ENCODE measurements around the gene SPNS1.

The SPNS1 gene

DNA sequence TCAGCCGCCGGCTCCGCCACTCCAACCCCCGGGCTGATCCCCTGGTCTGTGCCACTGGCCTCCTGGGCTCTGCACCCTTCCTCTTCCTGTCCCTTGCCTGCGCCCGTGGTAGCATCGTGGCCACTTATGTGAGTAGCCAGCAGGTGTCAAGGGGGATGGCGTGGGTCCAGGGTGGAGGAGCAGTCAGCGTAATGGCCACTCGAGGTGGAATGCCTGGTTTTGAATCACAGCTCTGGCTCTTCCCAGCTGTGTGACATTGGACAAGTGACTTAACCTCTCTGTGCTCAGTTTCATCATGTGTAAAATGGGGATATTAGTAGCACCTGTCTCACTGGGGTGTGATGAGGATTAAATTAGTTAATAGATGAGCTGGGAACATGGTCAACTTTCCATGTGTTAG, 7.8 kb downstream of the SPNS1 start:
- Histone ChIP-seq H3K27ac (ENCODE audit: low read depth, low read length) (no peak overlapping the region), H3K4me3 (ENCODE audit: low read depth, low read length) (no peak overlapping the region), H3K4me1 (ENCODE audit: control insufficient read depth, insufficient read depth, low read length) (no peaks in the 10 kb centered on the region), H3K9ac (ENCODE audit: low read length) (no peak overlapping the region), H3K27me3 (ENCODE audit: control insufficient read depth, insufficient read depth, low read length) (no peaks in the 10 kb centered on the region), H3K9me3 (ENCODE audit: control insufficient read depth, insufficient read depth, low read depth, low read length) (0 out of 2 replicates have a peak, but pooled peaks cover 2% of the 10 kb centered on the region), H3K36me3 (ENCODE audit: control insufficient read depth, insufficient read depth, low read length) (peaks cover 44% of the 10 kb centered on the region)

DNA sequence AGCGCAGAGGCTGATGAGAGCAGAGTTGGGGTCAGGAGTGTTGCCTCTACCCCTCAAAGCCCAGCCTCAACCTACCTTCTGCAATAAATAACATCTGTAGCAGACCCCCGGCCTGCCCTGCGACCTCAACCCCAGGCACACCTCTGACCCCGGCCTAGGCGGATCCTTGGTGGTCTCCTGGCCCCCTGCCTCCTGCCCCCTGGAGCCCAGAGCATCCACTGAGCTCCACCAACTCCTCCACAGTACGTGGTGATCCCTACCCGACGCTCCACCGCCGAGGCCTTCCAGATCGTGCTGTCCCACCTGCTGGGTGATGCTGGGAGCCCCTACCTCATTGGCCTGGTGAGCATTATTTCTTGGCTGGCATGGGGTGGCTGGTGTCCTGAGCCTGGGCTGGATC, 8.4 kb downstream of the SPNS1 start:
- Histone ChIP-seq H3K27ac (ENCODE audit: low read depth, low read length) (no peak overlapping the region), H3K27me3 (ENCODE audit: control insufficient read depth, insufficient read depth, low read length) (no peaks in the 10 kb centered on the region), H3K9ac (ENCODE audit: low read length) (no peak overlapping the region), H3K4me1 (ENCODE audit: control insufficient read depth, insufficient read depth, low read length) (no peaks in the 10 kb centered on the region), H3K4me3 (ENCODE audit: low read depth, low read length) (no peak overlapping the region), H3K9me3 (ENCODE audit: control insufficient read depth, insufficient read depth, low read depth, low read length) (0 out of 2 replicates have a peak, but pooled peaks cover 2% of the 10 kb centered on the region), H3K36me3 (ENCODE audit: control insufficient read depth, insufficient read depth, low read length) (peaks cover 46% of the 10 kb centered on the region)

DNA sequence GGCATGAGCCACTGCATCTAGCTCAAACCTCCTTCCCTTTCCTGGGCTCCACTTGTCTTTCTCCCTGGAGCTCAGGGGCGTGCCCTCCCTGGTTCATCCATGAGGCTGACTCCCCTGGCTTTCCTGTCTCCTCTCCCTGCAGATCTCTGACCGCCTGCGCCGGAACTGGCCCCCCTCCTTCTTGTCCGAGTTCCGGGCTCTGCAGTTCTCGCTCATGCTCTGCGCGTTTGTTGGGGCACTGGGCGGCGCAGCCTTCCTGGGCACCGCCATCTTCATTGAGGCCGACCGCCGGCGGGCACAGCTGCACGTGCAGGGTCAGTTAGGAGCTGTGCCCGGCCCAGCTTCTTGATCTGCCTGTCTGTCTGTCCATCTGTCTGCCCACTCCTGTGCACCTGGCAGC, 9.1 kb downstream of the SPNS1 start:
- Histone ChIP-seq H3K4me3 (ENCODE audit: low read depth, low read length) (no peak overlapping the region), H3K27me3 (ENCODE audit: control insufficient read depth, insufficient read depth, low read length) (no peaks in the 10 kb centered on the region), H3K9me3 (ENCODE audit: control insufficient read depth, insufficient read depth, low read depth, low read length) (0 out of 2 replicates have a peak, but pooled peaks cover 2% of the 10 kb centered on the region), H3K9ac (ENCODE audit: low read length) (no peak overlapping the region), H3K27ac (ENCODE audit: low read depth, low read length) (no peak overlapping the region), H3K4me1 (ENCODE audit: control insufficient read depth, insufficient read depth, low read length) (no peaks in the 10 kb centered on the region), H3K36me3 (ENCODE audit: control insufficient read depth, insufficient read depth, low read length) (peaks cover 46% of the 10 kb centered on the region)

DNA sequence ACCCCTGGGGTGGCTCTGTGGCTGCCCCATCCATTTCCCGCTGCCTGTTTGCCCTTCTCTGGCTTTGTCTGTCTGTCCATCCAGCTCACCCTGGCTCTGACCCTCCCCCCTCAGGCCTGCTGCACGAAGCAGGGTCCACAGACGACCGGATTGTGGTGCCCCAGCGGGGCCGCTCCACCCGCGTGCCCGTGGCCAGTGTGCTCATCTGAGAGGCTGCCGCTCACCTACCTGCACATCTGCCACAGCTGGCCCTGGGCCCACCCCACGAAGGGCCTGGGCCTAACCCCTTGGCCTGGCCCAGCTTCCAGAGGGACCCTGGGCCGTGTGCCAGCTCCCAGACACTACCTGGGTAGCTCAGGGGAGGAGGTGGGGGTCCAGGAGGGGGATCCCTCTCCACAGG, 9.5 kb downstream of the SPNS1 start:
- H3K27me3 ChIP-seq (ENCODE audit: control insufficient read depth, insufficient read depth, low read length): no peaks in the 10 kb centered on the region
- peaks cover 46% of the 10 kb centered on the region for H3K36me3 ChIP-seq (ENCODE audit: control insufficient read depth, insufficient read depth, low read length)
- H3K9me3 ChIP-seq (ENCODE audit: control insufficient read depth, insufficient read depth, low read depth, low read length): 0 out of 2 replicates have a peak, but pooled peaks cover 2% of the 10 kb centered on the region

DNA sequence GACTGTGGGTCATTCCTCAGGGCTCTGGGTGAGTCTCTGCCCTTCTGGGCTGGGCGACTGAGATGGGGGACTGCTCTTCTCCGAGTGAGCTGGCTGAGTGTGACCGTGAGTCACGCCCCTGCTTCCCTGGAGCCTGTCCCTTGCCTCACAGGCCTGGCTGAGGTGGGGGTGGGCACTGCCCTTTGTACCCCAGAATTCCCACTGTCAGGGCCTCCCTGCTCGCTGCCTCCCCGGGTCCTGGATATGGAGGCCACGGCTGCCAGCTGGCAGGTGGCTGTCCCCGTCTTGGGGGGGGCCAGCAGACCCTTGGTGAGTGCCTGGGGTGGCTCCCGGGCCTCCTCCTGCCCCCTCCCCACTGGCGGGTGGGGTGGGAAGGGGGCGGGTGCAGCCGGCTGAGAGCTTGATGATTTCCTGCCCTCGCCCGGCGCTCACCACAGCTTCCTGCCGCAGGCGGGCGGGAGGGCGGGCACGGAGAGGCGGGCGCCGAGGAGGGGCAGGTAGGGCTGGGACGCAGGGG, 10.1 kb downstream of the SPNS1 start, which contains the start of gene LAT:
LAT (plus strand) TSS at position 434 of the 517 bp plus-strand sequence. CDS start 366 bp downstream, outside the sequence.
- 0 out of 2 replicates have a peak, but pooled peaks cover 2% of the 10 kb centered on the region for H3K9me3 ChIP-seq (ENCODE audit: control insufficient read depth, insufficient read depth, low read depth, low read length)
- no peak within 1 kb of the TSS for H3K9ac ChIP-seq (ENCODE audit: low read length)
- no peaks in the 10 kb centered on the region for H3K27me3 ChIP-seq (ENCODE audit: control insufficient read depth, insufficient read depth, low read length)
- no peak within 1 kb of the TSS for H3K27ac ChIP-seq (ENCODE audit: low read depth, low read length)
- no peaks in the 10 kb centered on the region for H3K4me1 ChIP-seq (ENCODE audit: control insufficient read depth, insufficient read depth, low read length)
- peaks cover 44% of the 10 kb centered on the region for H3K36me3 ChIP-seq (ENCODE audit: control insufficient read depth, insufficient read depth, low read length)
- H3K4me3 ChIP-seq (ENCODE audit: low read depth, low read length): no peak within 1 kb of the TSS

More for the DNA sequence above, 9.5 kb downstream of the SPNS1 start:
- Histone ChIP-seq H3K4me3 (ENCODE audit: low read depth, low read length) (no peak overlapping the region), H3K9ac (ENCODE audit: low read length) (no peak overlapping the region), H3K27ac (ENCODE audit: low read depth, low read length) (no peak overlapping the region), H3K4me1 (ENCODE audit: control insufficient read depth, insufficient read depth, low read length) (no peaks in the 10 kb centered on the region)

DNA sequence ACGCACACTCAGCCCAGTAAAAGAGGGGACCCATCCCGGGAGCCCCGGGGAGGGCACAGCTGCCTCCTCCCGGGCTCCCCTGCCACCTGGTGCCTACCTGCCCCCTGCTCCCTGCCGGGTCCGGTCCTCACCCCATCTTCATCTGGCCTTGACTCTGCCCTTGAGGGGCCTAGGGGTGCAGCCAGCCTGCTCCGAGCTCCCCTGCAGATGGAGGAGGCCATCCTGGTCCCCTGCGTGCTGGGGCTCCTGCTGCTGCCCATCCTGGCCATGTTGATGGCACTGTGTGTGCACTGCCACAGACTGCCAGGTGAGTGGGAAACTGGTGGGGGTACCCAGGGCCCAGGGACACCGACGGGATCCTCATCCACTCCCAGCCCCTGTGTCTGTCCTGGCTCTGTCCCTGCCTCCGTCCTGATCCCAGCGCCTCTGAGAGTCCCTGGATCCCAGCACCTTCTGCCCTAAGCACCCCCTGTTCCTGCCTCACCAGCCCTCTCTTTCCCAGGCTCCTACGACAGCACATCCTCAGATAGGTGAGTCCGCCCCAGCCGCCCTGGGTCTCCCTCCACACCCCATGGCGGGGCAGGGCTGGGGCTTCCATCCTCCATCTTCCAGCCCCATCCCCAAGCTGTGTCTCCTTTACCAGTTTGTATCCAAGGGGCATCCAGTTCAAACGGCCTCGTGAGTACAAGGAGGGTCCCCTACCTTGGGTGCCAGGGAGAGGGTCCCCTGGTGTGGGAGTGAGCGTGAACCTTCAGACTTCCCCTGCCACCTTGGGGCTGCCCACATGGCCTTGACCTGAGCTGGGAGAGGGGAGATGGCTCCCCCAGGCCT, 10.8 kb downstream of the SPNS1 start:
- no peak overlapping the region for H3K4me3 ChIP-seq (ENCODE audit: low read depth, low read length)
- no peaks in the 10 kb centered on the region for H3K27me3 ChIP-seq (ENCODE audit: control insufficient read depth, insufficient read depth, low read length)
- H3K9ac ChIP-seq (ENCODE audit: low read length): no peak overlapping the region
- no peak overlapping the region for H3K27ac ChIP-seq (ENCODE audit: low read depth, low read length)
- peaks cover 44% of the 10 kb centered on the region for H3K36me3 ChIP-seq (ENCODE audit: control insufficient read depth, insufficient read depth, low read length)
- 0 out of 2 replicates have a peak, but pooled peaks cover 2% of the 10 kb centered on the region for H3K9me3 ChIP-seq (ENCODE audit: control insufficient read depth, insufficient read depth, low read depth, low read length)
- H3K4me1 ChIP-seq (ENCODE audit: control insufficient read depth, insufficient read depth, low read length): no peaks in the 10 kb centered on the region

DNA sequence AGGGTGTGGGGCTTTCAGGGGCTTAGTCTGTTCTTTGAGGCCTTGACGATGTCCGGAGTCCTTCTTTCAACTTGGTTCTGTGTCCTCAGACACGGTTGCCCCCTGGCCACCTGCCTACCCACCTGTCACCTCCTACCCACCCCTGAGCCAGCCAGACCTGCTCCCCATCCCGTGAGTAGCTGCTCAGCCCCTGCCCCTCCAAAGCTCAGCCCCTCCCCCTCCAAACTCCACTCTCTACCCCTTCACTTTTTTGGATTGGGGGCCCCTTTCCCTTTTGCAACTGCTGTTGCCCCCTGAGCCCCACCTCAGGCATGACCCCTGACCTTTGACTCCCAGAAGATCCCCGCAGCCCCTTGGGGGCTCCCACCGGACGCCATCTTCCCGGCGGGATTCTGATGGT, 11.5 kb downstream of the SPNS1 start:
- Histone ChIP-seq H3K9me3 (ENCODE audit: control insufficient read depth, insufficient read depth, low read depth, low read length) (0 out of 2 replicates have a peak, but pooled peaks cover 2% of the 10 kb centered on the region), H3K4me1 (ENCODE audit: control insufficient read depth, insufficient read depth, low read length) (no peaks in the 10 kb centered on the region), H3K9ac (ENCODE audit: low read length) (no peak overlapping the region), H3K36me3 (ENCODE audit: control insufficient read depth, insufficient read depth, low read length) (peaks cover 40% of the 10 kb centered on the region), H3K27me3 (ENCODE audit: control insufficient read depth, insufficient read depth, low read length) (no peaks in the 10 kb centered on the region), H3K27ac (ENCODE audit: low read depth, low read length) (no peak overlapping the region), H3K4me3 (ENCODE audit: low read depth, low read length) (no peak overlapping the region)

DNA sequence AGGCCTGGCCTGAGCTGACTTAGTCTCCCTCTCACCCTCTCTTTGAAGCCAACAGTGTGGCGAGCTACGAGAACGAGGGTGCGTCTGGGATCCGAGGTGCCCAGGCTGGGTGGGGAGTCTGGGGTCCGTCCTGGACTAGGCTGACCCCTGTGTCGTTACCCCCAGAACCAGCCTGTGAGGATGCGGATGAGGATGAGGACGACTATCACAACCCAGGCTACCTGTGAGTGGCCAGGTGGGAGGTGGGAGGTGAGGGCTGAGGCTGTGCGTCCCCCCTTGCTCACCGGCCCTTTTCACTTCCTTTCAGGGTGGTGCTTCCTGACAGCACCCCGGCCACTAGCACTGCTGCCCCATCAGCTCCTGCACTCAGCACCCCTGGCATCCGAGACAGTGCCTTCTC, 11.9 kb downstream of the SPNS1 start:
- Histone ChIP-seq H3K27me3 (ENCODE audit: control insufficient read depth, insufficient read depth, low read length) (no peaks in the 10 kb centered on the region), H3K4me1 (ENCODE audit: control insufficient read depth, insufficient read depth, low read length) (no peaks in the 10 kb centered on the region), H3K4me3 (ENCODE audit: low read depth, low read length) (no peak overlapping the region), H3K9me3 (ENCODE audit: control insufficient read depth, insufficient read depth, low read depth, low read length) (0 out of 2 replicates have a peak, but pooled peaks cover 2% of the 10 kb centered on the region), H3K27ac (ENCODE audit: low read depth, low read length) (no peak overlapping the region), H3K36me3 (ENCODE audit: control insufficient read depth, insufficient read depth, low read length) (peaks cover 40% of the 10 kb centered on the region), H3K9ac (ENCODE audit: low read length) (no peak overlapping the region)

DNA sequence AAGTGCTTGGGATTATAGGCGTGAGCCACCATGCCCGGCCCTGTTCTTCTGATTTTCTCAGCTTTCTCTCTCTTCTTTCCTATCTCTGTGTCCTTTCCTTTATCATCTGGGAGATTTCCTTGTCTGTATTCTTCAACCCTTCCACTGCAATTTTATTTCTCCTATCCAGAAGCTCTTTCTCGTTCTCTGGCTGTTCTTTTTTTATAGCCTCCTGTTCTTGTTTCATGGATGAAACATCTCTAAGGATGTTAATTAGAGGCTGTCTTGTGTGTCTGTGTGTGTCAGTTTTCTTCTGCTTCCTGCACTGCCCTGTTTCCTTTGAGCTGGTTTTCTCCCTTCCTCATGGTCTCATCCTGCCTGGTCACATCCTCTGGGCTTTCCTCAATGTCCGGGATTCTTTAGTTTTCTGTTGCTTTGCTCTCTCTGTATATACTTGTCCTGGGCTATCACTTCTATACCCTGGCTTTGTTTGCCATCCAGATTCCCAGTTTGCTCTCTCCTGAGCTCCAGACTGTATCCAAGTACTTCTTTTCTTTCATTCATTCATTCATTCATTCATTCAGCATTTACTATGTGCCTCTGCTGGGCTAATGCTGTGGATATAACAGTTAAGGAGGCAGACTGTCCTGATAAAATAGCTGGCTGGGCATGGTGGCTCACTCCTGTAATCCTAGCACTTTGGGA, 12.7 kb downstream of the SPNS1 start:
- Histone ChIP-seq H3K27me3 (ENCODE audit: control insufficient read depth, insufficient read depth, low read length) (no peaks in the 10 kb centered on the region), H3K36me3 (ENCODE audit: control insufficient read depth, insufficient read depth, low read length) (peaks cover 33% of the 10 kb centered on the region), H3K27ac (ENCODE audit: low read depth, low read length) (no peak overlapping the region), H3K9me3 (ENCODE audit: control insufficient read depth, insufficient read depth, low read depth, low read length) (no peaks in the 10 kb centered on the region), H3K4me1 (ENCODE audit: control insufficient read depth, insufficient read depth, low read length) (no peaks in the 10 kb centered on the region), H3K9ac (ENCODE audit: low read length) (no peak overlapping the region), H3K4me3 (ENCODE audit: low read depth, low read length) (no peak overlapping the region)

DNA sequence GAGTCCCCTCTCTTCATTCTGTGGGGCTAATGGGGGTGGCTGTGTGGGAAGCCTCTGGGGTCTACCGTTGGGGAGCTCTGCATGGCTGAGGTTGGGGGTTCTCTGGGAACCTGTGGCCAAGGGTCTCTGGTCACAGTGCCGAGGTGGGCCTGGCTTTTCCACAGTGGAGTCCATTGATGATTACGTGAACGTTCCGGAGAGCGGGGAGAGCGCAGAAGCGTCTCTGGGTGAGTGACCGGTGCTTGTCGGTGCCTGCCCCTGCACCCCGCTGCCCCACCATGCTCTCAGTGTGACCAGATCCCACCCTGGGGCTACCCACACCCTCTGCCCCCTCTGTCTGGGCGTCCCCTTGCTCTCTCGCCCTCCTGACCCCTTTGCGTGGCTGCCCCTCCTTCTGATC, 14.8 kb downstream of the SPNS1 start:
- H3K27me3 ChIP-seq (ENCODE audit: control insufficient read depth, insufficient read depth, low read length): no peaks in the 10 kb centered on the region
- H3K4me3 ChIP-seq (ENCODE audit: low read depth, low read length): no peak overlapping the region
- no peak overlapping the region for H3K9ac ChIP-seq (ENCODE audit: low read length)
- H3K4me1 ChIP-seq (ENCODE audit: control insufficient read depth, insufficient read depth, low read length): no peaks in the 10 kb centered on the region
- H3K36me3 ChIP-seq (ENCODE audit: control insufficient read depth, insufficient read depth, low read length): peaks cover 14% of the 10 kb centered on the region
- no peaks in the 10 kb centered on the region for H3K9me3 ChIP-seq (ENCODE audit: control insufficient read depth, insufficient read depth, low read depth, low read length)
- H3K27ac ChIP-seq (ENCODE audit: low read depth, low read length): no peak overlapping the region
